ENCODE results near the gene SLC12A7.

DNA sequence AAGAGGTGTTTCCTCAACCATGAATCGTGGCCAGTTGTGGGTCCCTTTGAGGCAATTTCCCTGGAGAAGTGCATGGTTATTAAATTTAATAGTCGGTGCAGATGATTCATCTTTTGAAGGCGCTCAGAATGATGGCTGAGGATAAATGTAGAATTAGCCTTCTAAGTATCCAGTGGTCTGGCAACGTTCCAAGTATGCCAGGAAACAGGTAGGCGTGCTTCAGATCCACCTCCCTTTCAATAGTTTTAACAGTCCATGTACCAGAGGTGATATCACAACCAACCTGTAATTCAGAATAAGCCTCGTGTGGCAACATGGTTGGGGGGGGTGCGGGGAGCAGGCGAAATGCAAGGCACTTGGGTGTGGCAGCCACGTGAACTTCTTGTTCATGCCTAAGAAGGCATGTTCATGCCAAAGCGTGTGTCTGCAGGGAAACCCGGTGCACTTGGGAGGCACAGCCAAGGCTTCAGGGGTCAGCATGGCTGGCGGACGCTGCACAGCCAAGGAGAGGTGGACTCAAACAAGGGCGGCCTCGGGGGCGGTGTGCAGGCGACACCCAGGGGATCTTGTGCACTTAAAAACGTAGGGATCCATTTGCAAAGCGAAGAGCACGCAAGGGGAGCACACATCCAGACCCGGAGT is 108.4 kb downstream of the SLC12A7 start:
- TF ChIP-seq, protein P1, sequence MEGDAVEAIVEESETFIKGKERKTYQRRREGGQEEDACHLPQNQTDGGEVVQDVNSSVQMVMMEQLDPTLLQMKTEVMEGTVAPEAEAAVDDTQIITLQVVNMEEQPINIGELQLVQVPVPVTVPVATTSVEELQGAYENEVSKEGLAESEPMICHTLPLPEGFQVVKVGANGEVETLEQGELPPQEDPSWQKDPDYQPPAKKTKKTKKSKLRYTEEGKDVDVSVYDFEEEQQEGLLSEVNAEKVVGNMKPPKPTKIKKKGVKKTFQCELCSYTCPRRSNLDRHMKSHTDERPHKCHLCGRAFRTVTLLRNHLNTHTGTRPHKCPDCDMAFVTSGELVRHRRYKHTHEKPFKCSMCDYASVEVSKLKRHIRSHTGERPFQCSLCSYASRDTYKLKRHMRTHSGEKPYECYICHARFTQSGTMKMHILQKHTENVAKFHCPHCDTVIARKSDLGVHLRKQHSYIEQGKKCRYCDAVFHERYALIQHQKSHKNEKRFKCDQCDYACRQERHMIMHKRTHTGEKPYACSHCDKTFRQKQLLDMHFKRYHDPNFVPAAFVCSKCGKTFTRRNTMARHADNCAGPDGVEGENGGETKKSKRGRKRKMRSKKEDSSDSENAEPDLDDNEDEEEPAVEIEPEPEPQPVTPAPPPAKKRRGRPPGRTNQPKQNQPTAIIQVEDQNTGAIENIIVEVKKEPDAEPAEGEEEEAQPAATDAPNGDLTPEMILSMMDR (IDR thresholded peaks at IDR 0.05): no peak
- TF ChIP-seq EP300 (IDR thresholded peaks at IDR 0.05) (no peak), POLR2A (IDR thresholded peaks at IDR 0.05) (no peak)

All from ovary (tissue), 3 donors.